Limb (tissue), 2 donors: ENCODE measurements around the gene TOMM22.
A peak's percentile ranks its signal among the peaks of the same experiment; 100 is the strongest.

Experiments used
- DNase-seq, 2 donors: peaks; one replicate each; pipeline ENCODE4 v3.0.0-alpha.2; 2016; ENCODE audit errors: extremely low spot score in 2 of 2

Gene TOMM22

GRCh38 chr22:38696606-38697424 is 15.1 kb downstream of the TOMM22 start:
- DNase-seq, result no peak

GRCh38 chr22:38697425-38698089 is 15.8 kb downstream of the TOMM22 start:
- no peak for DNase-seq

- no peak for DNase-seq
Observed at GRCh38 chr22:38698407-38699094, 16.8 kb downstream of the TOMM22 start.

- no peak for DNase-seq
Observed at GRCh38 chr22:38699143-38699542, 17.4 kb downstream of the TOMM22 start.

GRCh38 chr22:38699784-38700183 is 18.0 kb downstream of the TOMM22 start:
- no peak for DNase-seq

- no peak for DNase-seq
Observed at GRCh38 chr22:38700270-38700788, 18.6 kb downstream of the TOMM22 start.

- DNase-seq, result peak; percentile 87 to 99
Observed at GRCh38 chr22:38700789-38701628, 19.3 kb downstream of the TOMM22 start, which contains the start of gene JOSD1. Gene JOSD1, minus strand, starts transcription at chr22:38700943. Its CDS starts 956 bp downstream, at chr22:38699987.

- DNase-seq, result no peak
Observed at GRCh38 chr22:38704654-38705234, 23.0 kb downstream of the TOMM22 start.

GRCh38 chr22:38705235-38706100 is 23.7 kb downstream of the TOMM22 start, which contains the start of gene GTPBP1:
Gene GTPBP1, plus strand, starts transcription at chr22:38705944. Its CDS starts 12 bp downstream, at chr22:38705956.
- DNase-seq, result peak; percentile 96 to 100

- peak in 1 of 2 donors; percentile 79 for DNase-seq
Observed at GRCh38 chr22:38706101-38706900, 24.5 kb downstream of the TOMM22 start.

- DNase-seq, result no peak
Observed at GRCh38 chr22:38706901-38707195, 25.1 kb downstream of the TOMM22 start.

- no peak for DNase-seq
Observed at GRCh38 chr22:38707346-38707745, 25.6 kb downstream of the TOMM22 start.

- DNase-seq, result no peak
Observed at GRCh38 chr22:38707984-38708383, 26.2 kb downstream of the TOMM22 start.

- no peak for DNase-seq
Observed at GRCh38 chr22:38709306-38709705, 27.5 kb downstream of the TOMM22 start.

GRCh38 chr22:38710351-38710750 is 28.6 kb downstream of the TOMM22 start:
- no peak for DNase-seq

- DNase-seq, result no peak
Observed at GRCh38 chr22:38710866-38711265, 29.1 kb downstream of the TOMM22 start.

- no peak for DNase-seq
Observed at GRCh38 chr22:38712486-38713207, 30.9 kb downstream of the TOMM22 start.

- DNase-seq, result no peak
Observed at GRCh38 chr22:38713921-38714320, 32.2 kb downstream of the TOMM22 start.
